PC-9 (cell line): ENCODE measurements around the gene ARHGDIA. TPM values are rescaled to one million over a fixed set of nuclear protein-coding genes. Genes with fewer than 3 reads are reported as not detected.
"Not testable (repeated sequence)": the region's sequence is repeated elsewhere in the genome, so short reads cannot be mapped to it uniquely, and the experiment has no call there.

Experiments used
- Bru-seq: library from RNA; stranded (reverse); fragments of 400-500 nt; gene quantifications from one replicate; lab custom pipeline; 2021; lab: Mats Ljungman, UMichigan
- BruChase-seq, 2 experiments: library from RNA; stranded (reverse); fragments of 400-500 nt; gene quantifications; one replicate each; lab custom pipeline; 2021; lab: Mats Ljungman, UMichigan
- BruUV-seq: library from RNA; stranded (reverse); fragments of 400-500 nt; replicated peaks from 2 replicates; lab custom pipeline; 2021; lab: Mats Ljungman, UMichigan
- CTCF ChIA-PET: fragments of 300-600 bp; sonication (Branson Sonifier 250); formaldehyde crosslinking; loops from one replicate; lab custom pipeline; 2022; ENCODE audit warnings: antibody characterized with exemption; lab: Charles Lee
- POLR2A ChIA-PET: fragments of 300-600 bp; sonication (Branson Sonifier 250); formaldehyde crosslinking; loops from one replicate; lab custom pipeline; 2022; ENCODE audit warnings: antibody characterized with exemption; ENCODE audit not compliant: unreplicated experiment; lab: Charles Lee
- DNase-seq, 2 experiments: peaks; one replicate each; pipeline versions ENCODE4 v3.0.0 to v3.0.0-alpha.2; 2015 to 2022; ENCODE audit warnings: mixed read lengths in 1 of 2
- H2AFZ ChIP-seq: fragments of 200-600 bp; sonication (generic); 2 replicates; pipeline ENCODE4 v1.8.1; 2017; ENCODE audit warnings: antibody characterized with exemption
- H3F3A ChIP-seq: fragments of 200-600 bp; sonication (generic); 2 replicates; pipeline ENCODE4 v1.8.1; 2017; ENCODE audit warnings: antibody characterized with exemption, mild to moderate bottlenecking, low read depth; ENCODE audit not compliant: insufficient read depth
- H3K27ac ChIP-seq: fragments of 200-600 bp; sonication (generic); 2 replicates; pipeline ENCODE4 v1.6.1; 2016; ENCODE audit warnings: mixed run types
- H3K27me3 ChIP-seq: fragments of 200-600 bp; sonication (generic); 2 replicates; pipeline ENCODE4 v1.6.1; 2016; ENCODE audit warnings: low read depth, mixed run types; ENCODE audit not compliant: insufficient read depth
- H3K36me3 ChIP-seq: fragments of 200-600 bp; sonication (generic); 2 replicates; pipeline ENCODE4 v1.6.1; 2016; ENCODE audit warnings: low read depth, mixed run types
- H3K4me1 ChIP-seq: fragments of 200-600 bp; sonication (generic); replicated peaks from 2 replicates; pipeline ENCODE4 v1.6.1; 2016; ENCODE audit warnings: mixed run types; ENCODE audit not compliant: insufficient read depth
- H3K4me2 ChIP-seq: fragments of 200-600 bp; sonication (generic); 2 replicates; pipeline ENCODE4 v1.6.1; 2017; ENCODE audit warnings: mixed run types
- H3K4me3 ChIP-seq: fragments of 200-600 bp; sonication (generic); 2 replicates; pipeline ENCODE4 v1.6.1; 2016; ENCODE audit warnings: mixed run types
- H3K79me2 ChIP-seq: fragments of 200-600 bp; sonication (generic); 2 replicates; pipeline ENCODE4 v1.6.1; 2017; ENCODE audit warnings: low read depth, mixed run types
- H3K9me2 ChIP-seq: fragments of 200-600 bp; sonication (generic); 2 replicates; pipeline ENCODE4 v1.8.1; 2017; ENCODE audit warnings: mild to moderate bottlenecking; ENCODE audit not compliant: insufficient read depth
- H3K9me3 ChIP-seq: fragments of 200-600 bp; sonication (generic); 2 replicates; pipeline ENCODE4 v1.8.1; 2016; ENCODE audit warnings: low read depth; ENCODE audit not compliant: insufficient read depth
- H4K20me1 ChIP-seq: fragments of 200-600 bp; sonication (generic); 2 replicates; pipeline ENCODE4 v1.8.1; 2017; ENCODE audit not compliant: insufficient read depth
- CTCF ChIP-seq: fragments of 200-600 bp; sonication (generic); conservative IDR thresholded peaks from 2 replicates; pipeline ENCODE4 v1.6.1; 2017; ENCODE audit warnings: mixed run types, antibody characterized with exemption, mild to moderate bottlenecking, moderate library complexity
- EZH2 ChIP-seq: fragments of 200-600 bp; sonication (generic); IDR thresholded peaks from 2 replicates; pipeline ENCODE4 v1.8.0; 2017; ENCODE audit warnings: antibody characterized with exemption, low read depth
- intact Hi-C: fragments of 100-400 bp; cut with micrococcal nuclease; formaldehyde crosslinking; loops from one replicate; pipeline ENCODE4 v1.10.0; 2022; ENCODE audit not compliant: unreplicated experiment
- long read RNA-seq: library from polyadenylated mRNA; stranded (forward); transcript quantifications from one replicate; pipeline ENCODE4 v2.0.0, GENCODE V29; 2022
- total RNA-seq: library from RNA; stranded (reverse); gene quantifications from 2 replicates; pipeline ENCODE4 v1.2.3, GENCODE V29; 2021

Gene ARHGDIA
- total RNA-seq (242 and 309 TPM in 2 replicates), Bru-seq, nascent RNA (percentile 83 among the genes with signal in this experiment), BruChase-seq, experiment 1, labeled RNA remaining after a 2-hour chase (percentile 92 among the genes with signal in this experiment), BruChase-seq, experiment 2, labeled RNA remaining after a 6-hour chase (percentile 99 among the genes with signal in this experiment)
- long read RNA-seq, transcript ARHGDIA-207 (5 exons, 1,201 nt), result minor isoform, 8 of 284 reads
- long read RNA-seq, transcript ARHGDIA-201 (6 exons, 1,906 nt), result major isoform, 236 of 284 reads
- long read RNA-seq, transcript ARHGDIA-203 (6 exons, 1,517 nt), result minor isoform, 5 of 284 reads
- long read RNA-seq, partial matches to known transcripts, result 1 of 284 reads
- long read RNA-seq, other reads (novel, unspliced or antisense), result 26 of 284 reads

- intact Hi-C loops, result loop anchor here (2.0 kb wide), 1 partner anchor 152 kb away; the partner anchor contains the start of genes CENPX and LRRC45
- Histone ChIP-seq H3K4me1 (0 out of 2 replicates have a peak, but pooled peaks cover 14% of the 10 kb centered on the region), H3K79me2 (peaks cover 29% of the 10 kb centered on the region), H3K9me2 (no peaks in the 10 kb centered on the region), H3F3A (peaks cover 59% of the 10 kb centered on the region), H4K20me1 (peaks cover 17% of the 10 kb centered on the region), H3K27me3 (no peaks in the 10 kb centered on the region), H2AFZ (peak within 1 kb of the TSS; percentile 77), H3K9me3 (no peaks in the 10 kb centered on the region), H3K36me3 (no peaks in the 10 kb centered on the region), H3K4me3 (peak within 1 kb of the TSS; percentile 88), H3K4me2 (peak within 1 kb of the TSS; percentile 95), H3K27ac (peak within 1 kb of the TSS; percentile 87)
- CTCF ChIA-PET, result no interaction called here
- DNase-seq, result no peak
- POLR2A ChIA-PET, result interaction anchor here (0.5 kb wide), 1 partner anchor 511 kb away, joined by 11 read pairs; no protein-coding TSS in a partner anchor
- TF ChIP-seq CTCF (no peak), EZH2 (no peak)
- no TSS peak for BruUV-seq
Measured at GRCh38 chr17:81870981-81871386, at the start of gene ARHGDIA. Gene ARHGDIA, minus strand, starts transcription at chr17:81871337. Its CDS starts 1,407 bp downstream, at chr17:81869930.

GRCh38 chr17:81918832-81919545 lies 47.9 kb upstream of the ARHGDIA start:
- peaks cover 44% of the 10 kb centered on the region for H3K4me1 ChIP-seq
- peaks cover 51% of the 10 kb centered on the region for H3F3A ChIP-seq
- no TSS peak for BruUV-seq
- POLR2A ChIA-PET, result no interaction called here
- CTCF ChIA-PET, result no interaction called here
- peak; percentile 53 to 61 for DNase-seq
- intact Hi-C loops, result loop anchor here (1.0 kb wide), 1 partner anchor 7 kb away; no protein-coding TSS in a partner anchor
- H3K4me3 ChIP-seq, result no peak overlapping the region
- no peaks in the 10 kb centered on the region for H3K36me3 ChIP-seq
- no peak overlapping the region for H2AFZ ChIP-seq
- no peak for TF ChIP-seq EZH2
- TF ChIP-seq CTCF, result no peak
- H3K9me2 ChIP-seq, result no peaks in the 10 kb centered on the region
- H3K27me3 ChIP-seq, result no peaks in the 10 kb centered on the region
- peak overlapping the region; percentile 64 for H3K4me2 ChIP-seq
- H3K9me3 ChIP-seq, result no peaks in the 10 kb centered on the region
- H4K20me1 ChIP-seq, result peaks cover 12% of the 10 kb centered on the region; the same call in 1 of the 2 replicates
- H3K79me2 ChIP-seq, result peaks cover 71% of the 10 kb centered on the region
- 0 out of 2 replicates have a peak overlapping the region, but pooled peaks have one; percentile 6 for H3K27ac ChIP-seq

GRCh38 chr17:81918333-81918669 lies 47.2 kb upstream of the ARHGDIA start:
- H3K36me3 ChIP-seq, result not testable (repeated sequence)

More at GRCh38 chr17:81918333-81918669, 47.2 kb upstream of the ARHGDIA start:
- POLR2A ChIA-PET, DNase-seq, H2AFZ ChIP-seq, CTCF ChIA-PET, H3K9me3 ChIP-seq, H3K27me3 ChIP-seq, H3K9me2 ChIP-seq, H3K27ac ChIP-seq, BruUV-seq: not testable (repeated sequence)
- intact Hi-C loops, result loop anchor here (1.0 kb wide), 1 partner anchor 8 kb away; no protein-coding TSS in a partner anchor
- peaks cover 12% of the 10 kb centered on the region; the same call in 1 of the 2 replicates for H4K20me1 ChIP-seq
- peaks cover 52% of the 10 kb centered on the region for H3F3A ChIP-seq
- peaks cover 47% of the 10 kb centered on the region for H3K4me1 ChIP-seq
- H3K79me2 ChIP-seq, result peaks cover 70% of the 10 kb centered on the region
- H3K4me2 ChIP-seq, result peak overlapping the region; percentile 64
- peak overlapping the region; percentile 29; the same call in 1 of the 2 replicates for H3K4me3 ChIP-seq
